HG02970 (cell line): ENCODE data around the gene GMDS.
"Not testable (repeated sequence)": the region's sequence is repeated elsewhere in the genome, so short reads cannot be mapped to it uniquely, and the experiment has no call there.

Source experiments
- ATAC-seq: cut with Tn5 transposase; IDR thresholded peaks from one replicate; pipeline ENCODE4 v1.9.1; 2021; ENCODE audit warnings: mild to moderate bottlenecking, moderate library complexity, moderate number of reproducible peaks; ENCODE audit not compliant: unreplicated experiment, low FRiP score

GMDS gene

GRCh38 chr6:1767481-1768246 is 477.7 kb downstream of the GMDS start:
- ATAC-seq, result no peak

GRCh38 chr6:1766654-1767053 is 478.8 kb downstream of the GMDS start:
- ATAC-seq, result no peak

GRCh38 chr6:1765160-1765903 is 480.1 kb downstream of the GMDS start:
- ATAC-seq, result no peak

GRCh38 chr6:1764397-1764987 is 480.9 kb downstream of the GMDS start:
- no peak for ATAC-seq

- no peak for ATAC-seq
Measured at GRCh38 chr6:1763404-1763803, 482.0 kb downstream of the GMDS start.

GRCh38 chr6:1762203-1762602 is 483.2 kb downstream of the GMDS start:
- no peak for ATAC-seq

- ATAC-seq, result no peak
Measured at GRCh38 chr6:1761477-1761877, 483.9 kb downstream of the GMDS start.

- no peak for ATAC-seq
Measured at GRCh38 chr6:1760876-1761275, 484.5 kb downstream of the GMDS start.

- ATAC-seq, result no peak
Measured at GRCh38 chr6:1759870-1760269, 485.5 kb downstream of the GMDS start.

GRCh38 chr6:1758076-1758679 is 487.2 kb downstream of the GMDS start:
- no peak for ATAC-seq

- no peak for ATAC-seq
Measured at GRCh38 chr6:1757131-1757530, 488.3 kb downstream of the GMDS start.

GRCh38 chr6:1756472-1757129 is 488.8 kb downstream of the GMDS start:
- ATAC-seq, result no peak

- ATAC-seq, result not testable (repeated sequence)
Measured at GRCh38 chr6:1751063-1751462, 494.3 kb downstream of the GMDS start.

GRCh38 chr6:1749041-1749440 is 496.4 kb downstream of the GMDS start:
- ATAC-seq, result no peak

- no peak for ATAC-seq
Measured at GRCh38 chr6:1747531-1747930, 497.9 kb downstream of the GMDS start.

GRCh38 chr6:1747003-1747402 is 498.4 kb downstream of the GMDS start:
- no peak for ATAC-seq

GRCh38 chr6:1745814-1746213 is 499.6 kb downstream of the GMDS start:
- ATAC-seq, result no peak

GRCh38 chr6:1744543-1744942 is 500.9 kb downstream of the GMDS start:
- no peak for ATAC-seq

GRCh38 chr6:1739680-1740079 is 505.7 kb downstream of the GMDS start:
- ATAC-seq, result peak; percentile 80

GRCh38 chr6:1739220-1739619 is 506.2 kb downstream of the GMDS start:
- peak; percentile 39 for ATAC-seq
